LNCAP (cell line): ENCODE measurements around the gene FGF9.

ENCODE experiments used
- CTCF ChIP-seq: fragments of 450-650 bp; IDR thresholded peaks from 2 replicates; pipeline ENCODE4 v1.5.1; 2017; ENCODE audit warnings: mild to moderate bottlenecking

Gene FGF9

GRCh38 chr13:21698817-21699679, 28.2 kb downstream of the FGF9 start:
- TF ChIP-seq CTCF, result no peak

- TF ChIP-seq CTCF, result no peak
Measured at GRCh38 chr13:21701460-21701859, 30.6 kb downstream of the FGF9 start.

GRCh38 chr13:21703846-21704245, 33.0 kb downstream of the FGF9 start:
- TF ChIP-seq CTCF, result no peak

- TF ChIP-seq CTCF, result no peak
Measured at GRCh38 chr13:21707586-21707985, 36.7 kb downstream of the FGF9 start.

GRCh38 chr13:21709697-21710096, 38.8 kb downstream of the FGF9 start:
- TF ChIP-seq CTCF, result no peak

GRCh38 chr13:21710163-21710562, 39.3 kb downstream of the FGF9 start:
- no peak for TF ChIP-seq CTCF

- TF ChIP-seq CTCF, result no peak
Measured at GRCh38 chr13:21717817-21718216, 46.9 kb downstream of the FGF9 start.
